ENCODE measurements around the gene SYCN.
"Not testable (repeated sequence)": the region's sequence is repeated elsewhere in the genome, so short reads cannot be mapped to it uniquely, and the experiment has no call there.

SYCN gene

DNA sequence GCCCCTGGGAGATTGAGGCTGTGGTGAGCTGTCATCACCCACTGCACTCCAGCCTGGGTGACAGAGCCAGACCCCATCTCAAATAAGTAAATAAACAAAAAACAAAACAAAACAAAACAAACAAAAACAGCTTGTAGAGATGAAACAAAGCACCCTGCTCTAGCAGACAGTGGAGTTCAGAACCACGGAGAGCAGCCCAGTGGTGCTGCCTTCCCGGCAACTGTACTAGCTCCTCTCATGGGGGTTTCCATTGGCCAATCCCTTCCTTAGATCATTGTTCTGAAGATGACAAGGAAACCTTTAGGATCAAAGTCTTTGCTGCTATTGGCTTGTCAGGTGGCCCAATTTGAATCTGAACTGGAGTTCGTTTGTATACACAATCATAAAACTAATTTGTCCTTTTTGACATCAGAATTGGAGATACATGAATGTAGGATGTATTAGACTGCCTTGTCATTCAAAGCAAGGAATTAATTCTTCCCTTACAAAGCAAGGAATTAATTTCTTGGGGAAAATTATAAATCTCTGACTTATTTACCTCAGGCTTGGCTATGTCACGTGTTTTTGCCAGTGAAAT, 19.7 kb upstream of the SYCN start:
- no peak for DNase-seq

DNA sequence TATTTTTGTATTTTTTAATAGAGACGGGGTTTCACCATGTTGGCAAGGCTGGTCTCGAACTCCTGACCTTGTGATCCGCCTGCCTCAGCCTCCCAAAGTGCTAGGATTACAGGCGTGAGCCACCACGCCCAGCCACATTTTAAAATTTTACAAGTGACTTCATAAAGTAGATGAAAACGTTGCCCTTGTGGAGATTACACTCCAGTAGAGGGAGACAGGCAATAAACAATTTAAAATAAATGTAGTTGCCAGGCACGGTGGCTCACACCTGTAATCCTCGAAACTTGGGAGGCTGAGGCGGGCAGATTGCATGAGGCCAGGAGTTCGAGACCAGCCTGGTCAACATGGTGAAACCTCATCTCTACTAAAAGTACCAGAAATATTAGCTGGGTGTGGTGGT, 15.0 kb upstream of the SYCN start:
- not testable (repeated sequence) for DNase-seq

DNA sequence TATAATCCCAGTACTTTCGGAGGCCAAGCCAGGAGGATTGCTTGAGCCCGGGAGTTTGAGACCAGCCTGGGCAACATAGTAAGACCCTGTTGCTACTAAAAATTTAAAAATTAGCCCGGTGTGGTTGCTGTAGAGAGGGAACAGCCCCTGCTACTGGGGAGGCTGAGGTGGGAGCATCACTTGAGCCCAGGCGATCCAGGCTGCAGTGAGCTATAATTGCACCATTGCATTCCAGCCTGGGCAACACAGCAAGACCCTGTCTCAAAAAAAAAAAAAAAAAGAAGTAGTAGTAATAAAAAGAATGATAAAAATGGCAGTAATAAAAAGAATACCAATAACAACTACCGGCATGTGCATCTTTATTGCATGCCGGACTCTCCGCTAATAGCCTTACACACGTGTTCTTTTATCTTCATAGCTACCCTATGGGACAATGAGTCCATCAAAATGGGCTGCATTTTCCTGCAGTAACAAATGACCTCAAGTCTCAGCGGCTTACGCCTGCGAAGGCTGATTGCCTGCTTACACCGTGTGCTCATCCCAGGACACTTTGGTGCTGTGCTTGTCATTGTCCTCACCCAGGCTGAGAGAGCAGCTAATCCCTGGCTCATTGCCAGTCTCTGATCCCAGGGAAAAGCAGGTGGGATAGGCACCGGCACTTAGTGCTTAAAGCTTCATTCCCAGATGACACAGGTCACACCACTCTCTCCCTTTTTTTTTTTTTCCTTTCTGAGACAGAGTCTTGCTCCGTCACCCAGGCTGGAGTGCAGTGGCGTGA, 14.4 kb upstream of the SYCN start:
- DNase-seq = no peak

DNA sequence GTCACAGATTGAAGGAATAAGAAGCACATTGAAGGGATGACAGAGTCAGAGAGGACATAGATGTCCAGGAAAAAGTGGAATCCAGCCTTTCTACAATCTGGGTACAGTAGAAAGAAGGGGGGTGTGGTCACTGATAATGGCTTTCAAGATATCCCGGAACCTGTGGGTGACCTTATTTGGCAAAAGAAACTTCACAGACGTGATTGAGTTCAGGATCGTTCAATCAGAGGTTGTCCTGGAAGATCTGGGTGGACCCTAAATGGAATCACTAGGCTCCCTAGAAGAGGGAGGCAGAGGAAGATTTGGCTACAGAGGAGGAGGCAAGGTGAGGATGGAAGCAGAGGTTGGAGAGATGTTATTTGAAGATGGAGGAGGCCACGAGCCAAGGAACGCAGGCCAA, 13.0 kb upstream of the SYCN start:
- DNase-seq = no peak

DNA sequence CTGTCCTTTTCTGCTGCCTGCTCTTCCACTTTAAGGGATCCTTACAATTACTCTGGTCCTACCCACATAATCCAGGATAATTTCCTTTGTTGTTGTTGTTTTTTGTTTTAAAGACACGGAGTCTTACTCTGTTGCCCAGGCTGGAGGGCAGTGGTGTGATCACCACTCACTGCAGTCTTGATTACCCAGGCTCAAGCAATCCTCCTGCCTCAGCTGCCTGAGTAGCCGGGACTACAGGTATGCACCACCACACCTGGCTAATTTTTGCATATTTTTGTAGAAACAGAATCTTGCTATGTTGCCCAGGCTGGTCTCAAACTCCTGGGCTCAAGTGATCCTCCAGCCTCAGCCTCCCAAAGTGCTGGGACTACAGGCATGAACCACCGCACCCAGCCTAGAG, 11.3 kb upstream of the SYCN start:
- DNase-seq = not testable (repeated sequence)

DNA sequence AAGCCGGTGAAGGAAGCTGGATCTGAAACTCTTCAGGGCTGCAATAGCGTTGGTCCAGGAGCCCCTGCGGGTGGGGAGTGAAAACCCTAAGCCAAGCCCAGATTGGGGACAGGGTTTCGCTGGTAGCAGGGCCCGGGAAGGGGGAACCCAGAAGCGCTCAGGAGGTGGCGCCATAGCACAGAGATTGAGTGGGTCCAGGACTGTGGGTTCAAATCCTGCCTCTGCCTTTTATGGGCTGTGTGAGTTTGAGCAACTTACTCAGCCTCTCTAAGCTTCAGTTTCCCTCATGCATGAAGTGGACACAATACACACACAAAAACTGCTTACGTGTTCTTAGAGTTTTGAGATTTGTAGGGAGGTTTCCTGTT, 8.3 kb upstream of the SYCN start:
- DNase-seq = peak; percentile 26

DNA sequence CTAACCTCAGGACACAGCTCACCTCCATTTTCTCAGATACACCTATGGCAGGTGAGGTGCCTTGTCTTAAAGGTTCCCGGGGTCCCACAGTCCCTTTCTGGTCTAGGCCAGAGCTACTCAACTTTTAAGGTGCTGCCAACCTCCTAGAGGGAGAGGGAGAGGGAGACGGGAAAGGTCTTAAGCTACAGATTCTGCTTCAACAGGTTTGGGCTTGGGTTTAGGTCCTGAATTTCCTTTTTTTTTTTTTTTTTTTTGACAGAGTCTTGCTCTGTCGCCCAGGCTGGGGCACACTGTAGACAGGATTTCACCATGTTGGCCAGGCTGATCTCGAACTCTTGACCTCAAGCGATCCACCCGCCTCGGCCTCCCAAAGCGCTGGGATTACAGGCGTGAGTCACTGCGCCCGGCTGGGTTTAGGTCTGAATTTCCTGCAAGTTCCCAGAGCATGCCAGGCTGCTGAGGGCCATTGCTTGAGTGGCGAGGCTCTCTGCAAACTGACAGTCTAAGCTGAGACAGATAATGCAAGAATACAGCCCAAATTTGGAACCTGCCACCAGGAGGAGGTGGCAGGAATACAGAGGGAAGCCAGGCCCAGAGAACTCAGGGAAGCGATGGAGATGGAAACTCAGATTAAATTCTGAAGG, 7.8 kb upstream of the SYCN start:
- DNase-seq = no peak

DNA sequence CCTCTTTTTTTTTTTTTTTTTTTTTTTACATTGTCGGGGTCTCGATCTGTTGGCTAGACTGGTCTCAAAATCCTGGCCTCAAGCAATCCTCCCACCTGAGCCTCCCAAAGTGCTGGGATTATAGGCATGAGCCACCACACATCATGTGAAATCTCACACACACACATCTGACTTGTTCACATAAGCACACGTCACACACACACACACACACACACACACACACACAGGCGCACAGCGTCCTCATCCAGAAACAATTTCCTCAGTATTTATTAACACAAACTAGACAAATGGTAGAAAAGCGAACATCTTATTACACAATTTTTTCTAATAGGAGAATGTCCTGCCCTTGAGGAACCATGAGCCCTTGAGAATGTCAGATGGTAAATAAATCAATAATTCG, 5.1 kb upstream of the SYCN start:
- DNase-seq = no peak

DNA sequence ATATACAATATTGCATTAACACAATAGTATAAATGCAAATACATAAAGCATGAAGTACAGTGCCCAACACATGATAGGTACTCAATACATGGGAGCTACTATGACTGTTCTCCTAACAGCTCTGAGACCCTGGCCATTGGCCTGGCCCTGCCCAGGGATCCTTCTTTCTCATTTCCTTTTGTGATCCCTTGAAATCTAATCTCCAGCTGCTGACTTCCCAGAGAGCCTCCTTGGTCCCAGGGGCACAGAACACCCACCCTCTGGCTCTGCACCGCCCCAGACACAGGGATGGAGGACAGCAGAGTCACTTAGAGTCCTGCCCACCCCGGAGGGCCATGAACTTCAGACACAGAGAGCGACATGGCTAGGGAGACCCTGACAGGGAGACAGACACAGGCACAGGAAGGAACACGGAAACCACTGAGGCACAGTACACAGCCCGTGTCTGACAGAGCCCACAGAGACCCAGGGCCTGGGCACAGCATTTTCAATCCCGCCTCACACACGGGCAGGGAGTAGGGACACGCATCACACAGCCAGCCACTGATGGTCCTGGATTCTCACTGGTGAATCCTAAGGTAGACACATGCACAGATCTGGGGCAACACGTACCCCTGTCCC, 4.2 kb upstream of the SYCN start:
- no peak for DNase-seq

DNA sequence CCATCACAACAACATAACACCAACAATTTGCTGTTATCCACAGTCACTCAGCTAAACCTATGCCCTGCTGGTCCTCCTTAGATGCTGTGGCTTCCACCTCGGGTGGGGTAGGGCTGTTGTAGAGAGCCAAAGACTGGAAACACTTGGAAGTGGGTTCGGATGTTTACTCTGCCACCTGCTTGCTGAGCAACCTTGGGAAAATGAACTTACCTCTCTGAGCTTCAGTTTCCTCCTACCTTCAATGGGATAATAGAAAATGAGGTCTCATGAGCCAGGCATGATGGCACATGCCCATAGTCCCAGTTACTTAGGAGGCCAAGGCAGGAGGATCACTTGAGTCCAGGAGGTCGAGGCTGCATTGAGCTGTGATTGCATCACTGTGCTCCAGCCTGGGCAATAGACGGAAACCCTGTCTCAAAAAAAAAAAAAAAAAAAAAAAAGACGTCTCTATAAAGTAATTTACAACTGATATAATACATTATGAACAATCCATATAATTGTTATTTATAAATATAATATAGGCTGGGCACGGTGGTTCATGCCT, 3.3 kb upstream of the SYCN start:
- DNase-seq = no peak

DNA sequence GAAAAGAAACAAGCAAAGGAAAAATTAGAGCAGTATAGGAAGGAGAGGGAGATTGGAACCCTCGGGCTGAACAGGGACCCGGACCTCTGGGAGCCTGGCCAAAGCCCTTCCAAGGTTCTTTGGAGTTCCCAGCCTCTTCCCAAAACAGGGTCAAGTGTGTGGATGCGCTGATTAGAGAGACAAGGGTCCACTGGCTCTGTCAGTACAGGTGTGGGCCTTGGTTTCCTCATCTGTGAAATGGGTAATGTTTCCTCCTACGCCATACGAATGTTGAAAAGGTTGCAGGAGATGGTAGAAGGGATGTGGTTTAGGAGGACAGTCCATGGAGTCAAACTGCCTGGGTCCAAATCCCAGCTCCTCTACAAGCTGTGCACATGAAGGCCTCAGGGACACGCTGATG, 2.1 kb upstream of the SYCN start:
- DNase-seq = no peak

DNA sequence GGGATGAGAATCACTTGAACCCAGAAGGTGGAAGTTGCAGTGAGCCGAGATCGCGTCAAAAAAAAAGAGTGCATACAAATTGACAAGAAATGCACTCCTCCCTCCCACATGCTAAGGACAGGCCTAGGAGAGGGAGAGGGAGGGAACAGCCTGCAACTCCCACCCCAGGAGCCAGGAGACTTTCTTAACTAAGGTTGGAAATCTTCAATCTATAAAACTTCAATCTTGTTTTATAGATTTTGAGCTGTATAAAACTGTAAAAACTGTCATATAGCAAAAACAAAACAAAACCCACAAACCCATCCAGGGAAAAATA, 1.3 kb upstream of the SYCN start:
- no peak for DNase-seq

DNA sequence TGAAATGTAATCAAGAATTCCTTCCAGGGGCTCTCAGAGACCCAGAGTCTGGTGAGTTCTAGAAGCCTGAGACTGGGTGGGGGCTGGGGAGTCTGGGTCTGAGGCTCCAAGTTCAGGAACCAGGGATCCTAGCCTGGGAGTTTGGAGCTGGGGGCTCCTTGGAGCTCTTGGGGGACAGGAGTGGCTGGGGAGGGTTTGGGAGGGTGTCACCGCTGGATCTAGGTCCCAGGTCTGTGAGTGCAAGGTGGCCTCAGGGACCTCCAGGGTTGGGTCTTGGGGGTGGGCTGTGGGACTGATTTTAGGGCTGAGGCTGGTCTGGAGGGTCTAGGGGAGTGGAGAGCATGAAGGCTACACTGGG, 1.1 kb downstream of the SYCN start:
- no peak for DNase-seq

DNA sequence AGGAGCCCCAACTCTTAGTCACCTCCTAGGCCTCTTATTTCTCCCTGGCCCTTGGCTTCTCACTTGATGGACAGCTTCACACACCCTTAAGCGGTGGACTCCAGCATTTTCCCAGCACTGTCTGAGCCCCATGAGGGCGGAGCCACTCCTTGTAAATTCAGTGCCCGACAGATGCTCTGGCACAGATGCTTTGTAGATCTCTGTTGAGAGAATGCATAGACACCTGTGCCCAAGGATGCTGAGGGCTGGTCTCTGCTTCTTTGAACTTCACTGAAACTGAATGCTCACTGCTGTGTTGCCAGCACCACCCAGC, 3.3 kb downstream of the SYCN start:
- no peak for DNase-seq

DNA sequence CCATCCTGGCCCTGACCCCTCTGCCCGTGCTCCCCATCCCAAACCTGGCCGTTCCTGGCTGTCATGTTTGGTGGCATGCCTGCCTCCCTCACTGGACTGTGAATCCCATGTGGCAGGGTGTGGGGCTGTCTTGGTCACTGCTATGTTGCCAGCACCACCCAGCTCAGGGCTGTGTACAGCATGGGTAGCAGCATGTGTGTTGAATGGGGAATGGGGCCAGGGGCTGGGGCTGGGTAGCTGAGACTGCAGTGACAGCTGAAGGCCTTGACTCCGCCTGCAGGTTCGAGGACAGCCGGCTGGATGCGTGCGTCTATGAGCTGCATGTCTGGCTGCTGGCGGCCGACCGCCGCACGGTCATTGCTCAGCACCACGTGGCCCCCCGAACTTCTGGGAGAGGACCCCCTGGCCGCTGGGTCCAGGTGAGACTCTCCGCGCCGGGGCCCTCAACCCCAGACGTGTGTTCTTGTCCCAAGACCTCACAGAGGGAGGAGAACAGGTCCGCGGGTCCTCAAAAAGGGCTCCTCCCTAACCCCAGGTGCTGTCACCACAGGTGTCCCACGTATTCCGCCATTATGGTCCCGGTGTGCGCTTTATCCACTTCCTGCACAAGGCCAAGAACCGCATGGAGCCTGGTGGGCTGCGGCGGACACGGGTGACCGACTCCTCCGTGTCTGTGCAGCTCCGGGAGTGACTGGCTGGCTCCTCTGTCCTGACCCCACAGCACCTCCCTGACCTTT, 3.8 kb downstream of the SYCN start:
- no peak for DNase-seq

DNA sequence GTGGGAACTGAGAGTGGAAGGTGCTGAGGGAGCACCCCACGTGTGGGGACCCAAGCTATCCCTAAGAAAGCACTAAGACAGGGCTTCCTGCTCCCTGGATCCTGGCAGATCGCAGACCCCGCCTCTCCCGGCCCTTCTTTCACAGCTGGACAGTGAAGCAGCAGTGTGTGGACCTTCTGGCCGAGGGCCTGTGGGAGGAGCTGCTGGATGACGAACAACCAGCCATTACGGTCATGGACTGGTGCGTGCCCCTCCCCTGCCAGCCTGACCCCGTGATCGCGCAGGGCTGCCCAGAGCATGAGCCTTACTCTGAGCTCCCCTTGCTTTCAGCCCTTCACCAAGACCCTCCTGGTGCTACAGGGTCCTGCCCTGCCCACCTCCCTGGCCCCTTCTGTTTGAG, 5.0 kb downstream of the SYCN start:
- DNase-seq = peak; percentile 69

DNA sequence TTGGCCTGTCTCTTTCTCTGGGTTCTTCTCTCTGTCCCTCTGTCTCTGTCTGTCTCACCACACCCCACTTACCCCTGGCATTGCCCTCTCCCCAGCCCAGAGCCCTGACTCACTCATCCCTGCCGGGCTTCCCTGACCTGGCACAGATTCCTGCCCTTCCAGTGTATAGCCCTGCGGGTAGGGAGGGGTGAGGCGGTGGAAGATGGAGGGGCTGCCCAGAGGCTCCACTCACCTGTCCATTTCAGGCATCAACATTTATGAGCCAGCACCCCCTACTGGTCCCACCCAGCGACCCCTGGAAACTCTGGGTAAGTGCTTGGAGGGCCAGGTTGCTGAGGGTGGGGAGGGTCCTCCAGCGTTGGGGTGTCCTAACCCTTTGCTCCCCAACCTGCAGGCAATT, 6.3 kb downstream of the SYCN start:
- no peak for DNase-seq

DNA sequence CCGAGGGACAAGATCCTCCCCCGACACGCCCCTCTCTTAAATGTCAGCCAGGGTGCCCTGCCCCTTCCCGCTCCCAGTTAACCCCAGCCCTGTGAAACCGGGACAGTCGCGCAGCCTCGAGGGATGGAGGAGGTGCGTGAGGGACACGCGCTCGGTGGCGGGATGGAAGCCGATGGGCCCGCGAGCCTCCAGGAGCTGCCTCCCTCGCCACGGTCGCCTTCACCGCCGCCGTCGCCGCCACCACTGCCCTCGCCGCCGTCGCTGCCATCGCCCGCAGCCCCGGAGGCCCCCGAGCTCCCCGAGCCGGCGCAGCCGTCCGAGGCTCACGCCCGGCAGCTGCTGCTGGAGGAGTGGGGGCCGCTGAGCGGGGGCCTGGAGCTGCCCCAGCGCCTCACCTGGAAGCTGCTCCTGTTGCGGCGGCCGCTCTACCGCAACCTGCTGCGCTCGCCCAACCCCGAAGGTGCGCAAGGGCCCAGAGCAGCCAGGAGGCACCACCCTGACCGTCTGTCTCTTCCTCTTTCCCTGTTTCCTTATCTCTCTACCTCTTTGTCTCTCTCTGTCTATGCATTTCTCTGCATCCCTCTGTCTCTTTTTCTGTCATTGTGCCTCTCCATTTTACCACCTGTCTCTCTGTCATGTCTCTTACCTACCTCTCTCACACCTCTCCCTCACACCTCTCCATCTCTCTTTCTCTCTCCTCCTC, 7.1 kb downstream of the SYCN start, which contains the start of gene NCCRP1:
NCCRP1 (plus strand) TSS at position 105 of the 703 bp plus-strand sequence; CDS start at position 124, 19 bp downstream.
- DNase-seq = no peak

DNA sequence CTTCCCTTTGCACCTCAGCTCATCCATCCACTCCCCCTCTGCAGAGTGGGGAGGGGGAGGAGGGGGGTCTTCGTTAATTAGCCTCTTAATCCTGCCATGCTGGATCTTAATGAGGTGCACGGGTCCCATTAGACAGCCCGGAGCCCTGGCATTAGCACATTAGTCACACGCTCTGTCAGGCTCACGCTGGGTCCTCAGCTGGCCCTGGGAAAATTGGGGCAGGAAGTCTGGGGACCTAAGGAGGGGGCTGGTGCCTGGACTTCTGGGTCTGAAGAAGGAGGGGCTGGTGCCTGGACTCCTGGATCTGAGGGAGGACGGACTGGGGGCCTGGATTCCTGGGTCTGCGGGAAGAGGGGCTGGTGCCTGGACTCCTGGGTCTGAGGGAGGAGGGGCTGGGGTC, 7.7 kb downstream of the SYCN start:
- DNase-seq = no peak

DNA sequence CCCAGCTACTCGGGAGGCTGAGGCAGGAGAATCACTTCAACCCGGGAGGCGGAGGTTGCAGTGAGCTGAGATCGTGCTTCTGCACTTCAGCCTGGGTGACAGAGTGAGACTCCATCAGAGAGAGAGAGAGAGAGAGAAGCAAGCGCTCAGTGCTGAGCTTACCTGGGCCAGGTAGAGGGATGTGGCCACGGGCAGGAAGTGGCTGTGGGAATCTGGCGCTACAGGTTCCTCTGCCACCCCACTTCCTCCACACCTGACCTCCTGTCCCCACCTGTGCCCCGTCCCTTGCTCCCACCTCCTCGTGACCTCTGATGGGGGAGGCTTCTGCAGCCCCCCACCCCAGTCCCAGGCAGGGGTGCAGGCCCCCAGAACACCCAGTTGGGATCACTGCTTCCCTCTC, 8.3 kb downstream of the SYCN start:
- DNase-seq = no peak

DNA sequence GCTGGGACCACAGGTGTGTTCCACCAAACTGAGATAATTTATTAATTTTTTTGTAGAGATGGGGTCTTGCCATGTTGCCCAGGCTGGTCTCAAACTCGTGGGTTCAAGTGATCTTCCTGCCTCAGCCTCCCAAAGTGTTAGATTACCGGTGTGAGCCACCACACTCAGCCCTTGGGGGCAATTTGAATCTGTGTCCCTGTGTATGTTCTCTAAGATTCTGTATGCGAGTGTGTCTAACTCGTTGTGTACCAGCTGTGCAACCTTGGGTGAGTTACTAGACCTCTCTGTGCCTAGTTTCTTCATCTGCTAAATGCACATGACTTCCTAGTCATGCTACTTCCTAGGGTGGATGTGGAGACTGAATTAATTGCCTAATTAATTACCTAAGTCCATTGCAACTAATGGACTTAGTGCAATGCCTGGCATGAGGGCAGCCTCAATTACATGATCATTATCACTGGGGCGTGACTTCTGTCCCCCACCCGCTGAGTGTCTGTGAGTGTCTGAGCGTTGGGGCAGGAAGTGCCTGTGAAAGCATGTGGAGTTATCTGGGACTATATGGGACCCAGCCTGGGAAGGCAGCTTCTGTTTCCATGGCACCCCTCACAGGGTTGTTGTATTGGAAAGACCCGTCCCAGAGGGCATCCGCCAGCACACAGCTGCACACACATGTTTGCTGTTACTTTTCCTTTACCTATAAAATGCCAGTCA, 9.1 kb downstream of the SYCN start:
- no peak for DNase-seq

DNA sequence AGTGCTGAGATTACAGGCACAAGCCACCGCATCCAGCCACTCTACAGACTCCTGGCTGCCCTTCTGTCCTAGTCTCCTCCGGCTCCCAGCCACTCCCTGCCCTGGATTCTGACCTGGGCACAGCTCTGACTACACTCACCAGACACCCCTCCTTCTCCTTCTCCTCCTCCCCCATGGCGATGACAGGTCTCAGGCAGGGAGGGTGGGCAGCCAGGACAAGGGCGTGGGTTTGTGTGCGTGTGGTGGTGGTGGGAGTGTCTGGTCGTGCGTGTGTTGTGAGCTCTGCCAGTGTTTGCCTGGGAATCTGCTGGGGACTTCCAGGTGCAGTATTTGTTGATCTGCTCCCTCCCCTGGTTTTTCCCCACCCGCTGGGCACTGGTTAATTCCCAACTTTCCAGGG, 10.3 kb downstream of the SYCN start:
- DNase-seq = no peak

All from EL (cell line).